Trophoblast cell (in vitro differentiated cells and primary cell): Measurements from ENCODE around the gene CCDC9.
A peak's percentile ranks its signal among the peaks of the same experiment; 100 is the strongest.

Experiments used
- DNase-seq, 2 donors: peaks; one replicate each; pipeline ENCODE4 v3.0.0-alpha.2; 2016
- H2AFZ ChIP-seq: 2 replicates; pipeline ENCODE4 v1.6.1; 2013; ENCODE audit warnings: low read length, moderate library complexity, mild to moderate bottlenecking; ENCODE audit not compliant: insufficient read depth, poor library complexity
- H2AK5ac ChIP-seq: 2 replicates; pipeline ENCODE4 v1.6.1; 2013; ENCODE audit warnings: mild to moderate bottlenecking, low read length
- H2BK120ac ChIP-seq: 2 replicates; pipeline ENCODE4 v1.6.1; 2013; ENCODE audit warnings: low read length, mild to moderate bottlenecking, moderate library complexity; ENCODE audit not compliant: insufficient read depth, poor library complexity
- H2BK12ac ChIP-seq: 2 replicates; pipeline ENCODE4 v1.6.1; 2013; ENCODE audit warnings: mild to moderate bottlenecking, low read length, moderate library complexity
- H2BK5ac ChIP-seq: 2 replicates; pipeline ENCODE4 v1.6.1; 2013; ENCODE audit warnings: low read length, low read depth, moderate library complexity, mild to moderate bottlenecking; ENCODE audit not compliant: poor library complexity
- H3K14ac ChIP-seq: 2 replicates; pipeline ENCODE4 v1.6.1; 2013; ENCODE audit warnings: mild to moderate bottlenecking, low read length
- H3K18ac ChIP-seq: 2 replicates; pipeline ENCODE4 v1.6.1; 2013; ENCODE audit warnings: mild to moderate bottlenecking, low read length
- H3K23ac ChIP-seq: 2 replicates; pipeline ENCODE4 v1.6.1; 2013; ENCODE audit warnings: low read length
- H3K27ac ChIP-seq: 2 replicates; pipeline ENCODE4 v1.5.1; 2013; ENCODE audit warnings: low read depth, mild to moderate bottlenecking, inconsistent platforms, low read length, moderate library complexity
- H3K27me3 ChIP-seq: 2 replicates; pipeline ENCODE4 v1.6.1; 2013; ENCODE audit warnings: inconsistent platforms, mild to moderate bottlenecking, low read length, moderate library complexity; ENCODE audit not compliant: insufficient read depth
- H3K36me3 ChIP-seq, 2 experiments: 1 replicate in 1 of 2; 2 replicates in 1 of 2; pipeline ENCODE4 v1.6.1; 2013; ENCODE audit warnings: low read length in 2 of 2, mild to moderate bottlenecking in 2 of 2, moderate library complexity in 1 of 2; ENCODE audit not compliant: insufficient read depth in 2 of 2, control insufficient read depth in 1 of 2
- H3K4ac ChIP-seq: 2 replicates; pipeline ENCODE4 v1.6.1; 2013; ENCODE audit warnings: low read depth, mild to moderate bottlenecking, low read length, moderate library complexity
- H3K4me1 ChIP-seq, 2 experiments: 1 replicate in 1 of 2; 2 replicates in 1 of 2; pipeline ENCODE4 v1.6.1; 2013; ENCODE audit warnings: low read length in 2 of 2, mild to moderate bottlenecking in 2 of 2, moderate library complexity in 1 of 2; ENCODE audit not compliant: insufficient read depth in 2 of 2, control insufficient read depth in 1 of 2
- H3K4me2 ChIP-seq: 2 replicates; pipeline ENCODE4 v1.6.1; 2013; ENCODE audit warnings: inconsistent platforms, mild to moderate bottlenecking, low read length, moderate library complexity
- H3K4me3 ChIP-seq: 2 replicates; pipeline ENCODE4 v1.5.1; 2013; ENCODE audit warnings: mild to moderate bottlenecking, low read depth, low read length, inconsistent platforms
- H3K79me1 ChIP-seq: one replicate; pipeline ENCODE4 v1.6.1; 2013; ENCODE audit warnings: low read length
- H3K79me2 ChIP-seq: 2 replicates; pipeline ENCODE4 v1.6.1; 2013; ENCODE audit warnings: low read length, mild to moderate bottlenecking; ENCODE audit not compliant: control insufficient read depth, insufficient read depth, poor library complexity
- H3K9ac ChIP-seq: 2 replicates; pipeline ENCODE4 v1.6.1; 2013; ENCODE audit warnings: mild to moderate bottlenecking, low read length
- H3K9me3 ChIP-seq: 2 replicates; pipeline ENCODE4 v1.6.1; 2013; ENCODE audit warnings: low read depth, mild to moderate bottlenecking, control low read depth, inconsistent platforms, low read length; ENCODE audit not compliant: insufficient read depth
- H4K12ac ChIP-seq: 2 replicates; pipeline ENCODE4 v1.6.1; 2013; ENCODE audit warnings: low read depth, mild to moderate bottlenecking, low read length, moderate library complexity
- H4K8ac ChIP-seq: 2 replicates; pipeline ENCODE4 v1.6.1; 2013; ENCODE audit warnings: low read depth, mild to moderate bottlenecking, low read length, moderate library complexity
- H4K91ac ChIP-seq: one replicate; pipeline ENCODE4 v1.6.1; 2013; ENCODE audit warnings: low read depth, mild to moderate bottlenecking, low read length, moderate library complexity
- WGBS: extraction: QIAGEN DNeasy Blood & Tissue Kit; methylation state at CpG from one replicate; pipeline ENCODE4 v1.1.7; 2013; ENCODE audit warnings: missing lambda C conversion rate; ENCODE audit not compliant: insufficient read length, insufficient coverage; ENCODE audit errors: extremely low coverage; 5-methylcytosine and 5-hydroxymethylcytosine counted together

The CCDC9 gene

DNA sequence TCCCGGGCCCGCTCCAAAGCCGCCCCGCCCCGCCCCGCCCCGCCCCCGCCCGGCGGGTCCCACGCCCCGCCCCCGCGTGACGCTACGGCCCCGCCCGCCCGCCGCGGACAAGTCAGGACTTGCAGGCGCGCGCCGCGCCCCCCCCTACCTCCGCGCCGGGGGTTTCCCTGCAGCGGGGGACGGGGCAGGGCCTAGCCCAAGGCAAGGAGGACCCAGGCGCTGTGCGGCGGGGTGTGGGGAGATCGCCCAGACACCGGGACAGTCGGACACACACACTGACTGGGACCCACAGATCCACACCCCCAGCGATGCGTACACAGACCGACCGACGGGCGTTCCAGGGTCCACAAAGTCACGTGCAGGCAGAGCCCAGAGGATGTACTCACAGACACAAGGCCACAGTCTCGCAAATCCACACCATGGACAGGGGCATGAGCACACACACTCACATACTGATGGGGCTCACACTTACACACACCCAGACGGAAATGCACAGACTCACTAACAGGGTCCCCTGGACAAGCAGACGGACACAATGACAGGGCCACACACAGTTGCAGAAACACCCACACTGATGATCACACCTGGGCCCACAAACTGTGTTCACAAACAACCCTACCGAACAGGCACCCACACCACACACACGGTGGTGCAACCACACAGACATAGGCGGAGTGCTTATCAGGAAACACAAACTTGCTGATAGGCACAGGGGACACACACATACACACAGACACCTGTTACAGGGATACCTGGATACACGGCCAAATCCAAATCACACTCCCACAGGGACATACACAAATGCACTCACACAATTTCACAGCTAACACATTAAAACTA lies 24.9 kb upstream of the CCDC9 start:
- no peaks in the 10 kb centered on the region for H3K36me3 ChIP-seq
- H3K4me1 ChIP-seq: peaks cover 28 to 41% of the 10 kb centered on the region in 2 experiments
- peak overlapping the region; percentile 85 for H3K4me2 ChIP-seq
- H2AFZ ChIP-seq: peak overlapping the region; percentile 46
- H3K79me2 ChIP-seq: peaks cover 22% of the 10 kb centered on the region
- H3K27ac ChIP-seq: peak overlapping the region; percentile 89
- H3K4ac ChIP-seq: peak overlapping the region; percentile 92
- peak; percentile 50 to 66 for DNase-seq
- no peaks in the 10 kb centered on the region for H3K27me3 ChIP-seq
- H4K8ac ChIP-seq: peak overlapping the region; percentile 62
- peak overlapping the region; percentile 91 for H4K91ac ChIP-seq
- peaks cover under 1% of the 10 kb centered on the region for H3K9me3 ChIP-seq
- H3K18ac ChIP-seq: peak overlapping the region; percentile 74
- peak overlapping the region; percentile 65 for H3K4me3 ChIP-seq
- peak overlapping the region; percentile 98 for H2BK120ac ChIP-seq
- H3K79me1 ChIP-seq: peaks cover 48% of the 10 kb centered on the region
- H2BK5ac ChIP-seq: peak overlapping the region; percentile 75
- H3K23ac ChIP-seq: peak overlapping the region; percentile 19
- peak overlapping the region; percentile 6 for H4K12ac ChIP-seq
- peak overlapping the region; percentile 71 for H3K9ac ChIP-seq
- peak overlapping the region; percentile 97 for H2AK5ac ChIP-seq
- H3K14ac ChIP-seq: peak overlapping the region; percentile 92
- H2BK12ac ChIP-seq: peak overlapping the region; percentile 74
- WGBS: no CpG with 5 or more reads among the region's 51 CpGs

DNA sequence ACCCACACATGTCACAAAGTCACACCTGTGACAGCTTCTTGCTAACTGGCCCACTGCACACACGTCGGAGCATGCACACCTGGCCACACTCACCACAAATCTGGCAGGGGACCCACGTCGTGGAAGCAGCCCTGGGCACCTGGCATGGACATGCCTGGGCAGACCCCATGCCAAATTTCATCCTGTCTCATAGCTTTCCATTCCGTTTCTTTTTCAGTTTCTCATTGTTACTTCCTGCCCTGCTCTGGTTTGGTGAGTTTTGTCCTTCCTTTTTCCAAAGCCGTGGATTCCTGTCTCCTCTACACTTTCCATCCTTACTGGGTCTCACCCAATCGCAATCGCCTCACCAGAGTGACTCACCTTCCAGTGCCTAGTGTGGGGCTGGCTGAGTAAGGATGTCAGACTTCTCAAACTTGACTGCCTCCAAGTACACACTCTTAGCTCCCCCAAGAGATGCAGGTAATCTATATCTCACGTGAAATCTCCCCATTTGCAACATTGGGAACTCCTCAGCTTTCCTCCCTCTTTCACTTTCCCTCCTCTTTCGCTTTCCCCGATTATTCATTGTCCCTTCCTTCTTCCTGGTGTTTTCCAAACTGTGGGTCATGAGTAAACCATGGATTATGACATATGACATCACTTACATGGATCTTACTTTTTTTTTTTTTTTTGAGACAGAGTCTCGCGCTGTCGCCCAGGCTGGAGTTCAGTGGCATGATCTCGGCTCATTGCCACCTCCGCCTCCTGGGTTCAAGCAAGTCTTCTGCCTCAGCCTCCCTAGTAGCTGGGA lies 23.7 kb upstream of the CCDC9 start:
- peak overlapping the region; percentile 63 for H3K14ac ChIP-seq
- peak overlapping the region; percentile 55 for H2BK5ac ChIP-seq
- H3K27me3 ChIP-seq: no peaks in the 10 kb centered on the region
- H3K79me2 ChIP-seq: peaks cover 18% of the 10 kb centered on the region
- H3K23ac ChIP-seq: no peak overlapping the region
- peak overlapping the region; percentile 53 for H2AFZ ChIP-seq
- peak overlapping the region; percentile 28 for H4K12ac ChIP-seq
- H4K8ac ChIP-seq: peak overlapping the region; percentile 55
- peak overlapping the region; percentile 13 for H3K4ac ChIP-seq
- H2BK12ac ChIP-seq: peak overlapping the region; percentile 85
- peak overlapping the region; percentile 49 for H3K27ac ChIP-seq
- H3K4me3 ChIP-seq: no peak overlapping the region
- peak overlapping the region; percentile 45 for H2AK5ac ChIP-seq
- no peak overlapping the region for H3K9ac ChIP-seq
- H3K18ac ChIP-seq: peak overlapping the region; percentile 73
- no CpG with 5 or more reads among the region's 16 CpGs for WGBS
- peak overlapping the region; percentile 86 for H4K91ac ChIP-seq
- DNase-seq: peak; percentile 76 to 87
- H2BK120ac ChIP-seq: peak overlapping the region; percentile 79
- peaks cover 22 to 31% of the 10 kb centered on the region in 2 experiments for H3K4me1 ChIP-seq
- H3K4me2 ChIP-seq: no peak overlapping the region
- peaks cover 1% of the 10 kb centered on the region for H3K9me3 ChIP-seq
- no peaks in the 10 kb centered on the region for H3K36me3 ChIP-seq
- H3K79me1 ChIP-seq: peaks cover 36% of the 10 kb centered on the region

DNA sequence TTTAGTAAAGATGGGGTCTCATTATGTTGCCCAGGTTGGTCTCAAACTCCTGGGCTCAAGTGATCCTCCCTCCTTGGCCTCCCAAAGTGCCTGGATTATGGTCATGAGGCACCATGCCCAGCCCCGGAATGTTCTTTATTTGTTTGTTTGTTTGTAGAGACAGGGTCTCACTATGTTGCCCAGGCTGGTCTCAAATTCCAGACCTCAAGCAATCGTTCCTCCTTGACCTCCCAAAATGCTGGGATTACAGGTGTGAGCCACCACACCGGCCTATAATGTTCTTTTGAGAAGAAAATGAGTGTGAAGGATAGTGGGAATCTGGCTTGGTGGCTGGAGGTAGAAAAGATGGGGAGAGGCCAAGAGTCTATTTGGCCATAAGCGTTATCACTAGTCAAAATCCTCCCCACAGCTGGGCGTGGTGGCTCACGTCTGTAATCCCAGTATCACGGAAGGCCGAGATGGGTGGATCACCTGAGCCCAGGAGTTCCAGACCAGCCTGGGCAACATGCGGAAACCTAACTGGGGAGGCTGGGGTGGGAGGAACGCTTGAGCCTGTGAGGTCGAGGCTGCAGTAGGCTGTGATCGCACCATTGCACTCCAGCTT lies 20.2 kb upstream of the CCDC9 start:
- no peaks in the 10 kb centered on the region for H3K36me3 ChIP-seq
- H3K27ac ChIP-seq: no peak overlapping the region
- no peak overlapping the region for H4K12ac ChIP-seq
- H3K14ac ChIP-seq: no peak overlapping the region
- no peak overlapping the region for H3K9ac ChIP-seq
- no peak overlapping the region for H4K8ac ChIP-seq
- H2AK5ac ChIP-seq: no peak overlapping the region
- peaks cover 21% of the 10 kb centered on the region for H3K79me1 ChIP-seq
- H2BK5ac ChIP-seq: no peak overlapping the region
- peaks cover 1% of the 10 kb centered on the region for H3K9me3 ChIP-seq
- H3K23ac ChIP-seq: no peak overlapping the region
- no peak overlapping the region for H2BK120ac ChIP-seq
- H3K79me2 ChIP-seq: peaks cover 6% of the 10 kb centered on the region
- peak overlapping the region; percentile 2 for H2BK12ac ChIP-seq
- no peak for DNase-seq
- peaks cover 7% of the 10 kb centered on the region for H3K27me3 ChIP-seq
- H2AFZ ChIP-seq: no peak overlapping the region
- no peak overlapping the region for H3K4ac ChIP-seq
- H3K4me3 ChIP-seq: no peak overlapping the region
- H3K4me2 ChIP-seq: no peak overlapping the region
- peaks cover 22 to 24% of the 10 kb centered on the region in 2 experiments for H3K4me1 ChIP-seq
- no peak overlapping the region for H4K91ac ChIP-seq
- H3K18ac ChIP-seq: no peak overlapping the region
- no CpG with 5 or more reads among the region's 12 CpGs for whole genome bisulfite sequencing

DNA sequence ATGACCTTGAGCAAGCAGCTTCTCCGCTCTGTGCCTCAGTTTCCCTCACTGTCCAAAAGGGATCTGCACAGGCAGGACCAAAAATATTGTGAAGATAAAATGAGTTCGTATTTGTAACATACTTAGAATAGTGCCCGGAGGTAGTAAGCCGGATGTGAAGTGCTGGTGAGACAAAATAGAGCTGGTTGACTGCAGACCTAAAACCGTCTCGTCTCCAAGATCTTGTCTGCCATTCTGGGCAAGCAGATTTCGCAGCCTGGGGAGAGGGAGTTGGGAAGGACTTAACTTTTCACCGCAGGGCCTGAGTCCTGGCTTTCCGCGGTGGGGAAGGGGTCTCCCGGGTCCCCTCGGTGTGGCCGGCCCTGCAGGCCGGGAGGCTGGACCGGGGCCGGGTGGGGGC lies 17.2 kb upstream of the CCDC9 start:
- peak overlapping the region; percentile 55 for H3K27ac ChIP-seq
- H3K79me2 ChIP-seq: peaks cover 2% of the 10 kb centered on the region
- H3K18ac ChIP-seq: no peak overlapping the region
- peaks cover 6% of the 10 kb centered on the region for H3K9me3 ChIP-seq
- peak overlapping the region; percentile 4 for H2BK120ac ChIP-seq
- peak overlapping the region; percentile 52 for H3K9ac ChIP-seq
- peaks cover 14% of the 10 kb centered on the region for H3K79me1 ChIP-seq
- no CpG with 5 or more reads among the region's 16 CpGs for WGBS
- no peak overlapping the region for H4K8ac ChIP-seq
- H3K36me3 ChIP-seq: no peaks in the 10 kb centered on the region
- peaks cover 23 to 24% of the 10 kb centered on the region in 2 experiments for H3K4me1 ChIP-seq
- DNase-seq: peak in 1 of 2 donors; percentile 50
- H3K4me2 ChIP-seq: peak overlapping the region; percentile 66
- no peak overlapping the region for H3K4ac ChIP-seq
- H3K4me3 ChIP-seq: no peak overlapping the region
- H3K14ac ChIP-seq: no peak overlapping the region
- peak overlapping the region; percentile 71 for H2AFZ ChIP-seq
- peak overlapping the region; percentile 23 for H2AK5ac ChIP-seq
- H3K23ac ChIP-seq: no peak overlapping the region
- H4K91ac ChIP-seq: peak overlapping the region; percentile 70
- H3K27me3 ChIP-seq: peaks cover 7% of the 10 kb centered on the region
- no peak overlapping the region for H2BK5ac ChIP-seq
- peak overlapping the region; percentile 76 for H2BK12ac ChIP-seq
- H4K12ac ChIP-seq: no peak overlapping the region
